IPS-NIHi7 (cell line): Measurements from ENCODE around the gene CLEC14A.

Experiments
- DNase-seq: peaks from one replicate; pipeline ENCODE4 v3.0.0; 2012; ENCODE audit warnings: mixed read lengths; ENCODE audit errors: extremely low spot score

The CLEC14A gene

GRCh38 chr14:38205949-38206665 is 49.8 kb downstream of the CLEC14A start:
- DNase-seq: no peak

GRCh38 chr14:38205119-38205813 is 50.6 kb downstream of the CLEC14A start:
- no peak for DNase-seq

GRCh38 chr14:38204719-38205115 is 51.2 kb downstream of the CLEC14A start:
- DNase-seq: no peak
